Stimulated activated CD4-positive, alpha-beta T cell treated with anti-CD3 and anti-CD28 coated beads, Interleukin-2, amount 100 ng/mL, for 24 hours (primary cell): ENCODE data around the gene TOR1B.
"Not testable (repeated sequence)": the region's sequence is repeated elsewhere in the genome, so short reads cannot be mapped to it uniquely, and the experiment has no call there.

Experiments used
- DNase-seq, 2 donors: peaks; one replicate each; pipeline ENCODE4 v3.0.0-alpha.2; 2020

TOR1B gene

GRCh38 chr9:129802833-129803675, at the start of gene TOR1B:
Gene TOR1B (plus strand): TSS chr9:129803184. CDS start chr9:129803213, 29 bp downstream.
- peak; percentile 94 to 95 for DNase-seq

GRCh38 chr9:129755151-129755550, 47.8 kb upstream of the TOR1B start:
- no peak for DNase-seq

- DNase-seq = no peak
These were observed 46.8 kb upstream of the TOR1B start for GRCh38 chr9:129756191-129756590.

GRCh38 chr9:129757045-129757444, 45.9 kb upstream of the TOR1B start:
- DNase-seq = no peak

- DNase-seq = no peak
These were observed 43.7 kb upstream of the TOR1B start for GRCh38 chr9:129759319-129759718.

GRCh38 chr9:129759804-129760502, 43.0 kb upstream of the TOR1B start:
- no peak for DNase-seq

GRCh38 chr9:129760784-129761183, 42.2 kb upstream of the TOR1B start:
- not testable (repeated sequence) for DNase-seq

- DNase-seq = no peak
These were observed 41.6 kb upstream of the TOR1B start for GRCh38 chr9:129761293-129761900.

- DNase-seq = no peak
These were observed 41.0 kb upstream of the TOR1B start for GRCh38 chr9:129761901-129762369.

GRCh38 chr9:129762370-129762984, 40.5 kb upstream of the TOR1B start:
- not testable (repeated sequence) for DNase-seq

- no peak for DNase-seq
These were observed 39.7 kb upstream of the TOR1B start for GRCh38 chr9:129762985-129763926.

- DNase-seq = no peak
These were observed 37.1 kb upstream of the TOR1B start for GRCh38 chr9:129765764-129766317.

- no peak for DNase-seq
These were observed 34.5 kb upstream of the TOR1B start for GRCh38 chr9:129768486-129768885.

- DNase-seq = no peak
These were observed 33.3 kb upstream of the TOR1B start for GRCh38 chr9:129769669-129770068.

GRCh38 chr9:129770741-129771140, 32.2 kb upstream of the TOR1B start:
- no peak for DNase-seq

GRCh38 chr9:129773262-129774048, 29.5 kb upstream of the TOR1B start:
- no peak for DNase-seq

GRCh38 chr9:129774791-129775447, 28.1 kb upstream of the TOR1B start:
- no peak for DNase-seq

GRCh38 chr9:129775448-129775798, 27.6 kb upstream of the TOR1B start:
- no peak for DNase-seq

GRCh38 chr9:129776096-129776495, 26.9 kb upstream of the TOR1B start:
- DNase-seq = not testable (repeated sequence)

GRCh38 chr9:129776566-129776937, 26.4 kb upstream of the TOR1B start:
- no peak for DNase-seq
